ENCODE results near the gene TAC4.

DNA sequence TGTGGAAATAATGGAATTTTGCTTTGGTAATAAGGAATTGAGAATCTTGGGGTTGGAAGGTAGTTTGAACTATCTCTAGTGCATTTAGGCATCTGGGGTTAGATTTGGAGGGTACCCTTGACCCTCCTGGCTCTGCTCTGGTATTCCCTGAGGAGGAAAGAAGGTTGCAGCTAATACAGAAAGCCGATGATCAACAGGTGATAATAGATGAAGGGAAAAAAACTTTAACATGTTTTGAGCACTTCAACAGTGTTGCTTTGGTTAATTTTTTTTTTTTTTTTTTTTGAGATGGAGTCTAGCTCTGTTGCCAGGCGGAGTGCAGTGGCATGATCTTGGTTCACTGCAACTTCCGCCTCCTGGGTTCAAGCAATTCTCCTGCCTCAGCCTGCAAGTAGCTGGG lies 54.6 kb downstream of the TAC4 start:
- no peak for TF ChIP-seq FOXM1 (IDR thresholded peaks at IDR 0.05; ENCODE audit: borderline replicate concordance)
- TF ChIP-seq, protein P1, sequence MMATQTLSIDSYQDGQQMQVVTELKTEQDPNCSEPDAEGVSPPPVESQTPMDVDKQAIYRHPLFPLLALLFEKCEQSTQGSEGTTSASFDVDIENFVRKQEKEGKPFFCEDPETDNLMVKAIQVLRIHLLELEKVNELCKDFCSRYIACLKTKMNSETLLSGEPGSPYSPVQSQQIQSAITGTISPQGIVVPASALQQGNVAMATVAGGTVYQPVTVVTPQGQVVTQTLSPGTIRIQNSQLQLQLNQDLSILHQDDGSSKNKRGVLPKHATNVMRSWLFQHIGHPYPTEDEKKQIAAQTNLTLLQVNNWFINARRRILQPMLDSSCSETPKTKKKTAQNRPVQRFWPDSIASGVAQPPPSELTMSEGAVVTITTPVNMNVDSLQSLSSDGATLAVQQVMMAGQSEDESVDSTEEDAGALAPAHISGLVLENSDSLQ (IDR thresholded peaks at IDR 0.05), result no peak
- TF ChIP-seq ELF4 (IDR thresholded peaks at IDR 0.05), result no peak

Measured in HEK293T (cell line).